Astrocyte (in vitro differentiated cells and primary cell): Measurements from ENCODE around the gene HES1. TPM values are rescaled to one million over a fixed set of nuclear protein-coding genes. Genes with fewer than 3 reads are reported as not detected.
"Not testable (repeated sequence)": the region's sequence is repeated elsewhere in the genome, so short reads cannot be mapped to it uniquely, and the experiment has no call there.

Experiments
- DNase-seq: peaks from one replicate; pipeline ENCODE4 v3.0.0-alpha.2; 2010; ENCODE audit warnings: low read depth
- FAIRE-seq: peaks from 2 replicates; lab custom pipeline; 2011; peaks lifted over from hg19 to GRCh38; lab: Jason Lieb, UNC
- H2AFZ ChIP-seq: 2 replicates; pipeline ENCODE4 v1.6.0; 2012; ENCODE audit warnings: low read depth, low read length, inconsistent platforms
- H3K27ac ChIP-seq: 2 replicates; pipeline ENCODE4 v1.5.1; 2011; ENCODE audit warnings: low read depth, low read length, inconsistent platforms
- H3K27me3 ChIP-seq: 2 replicates; pipeline ENCODE4 v1.6.0; 2011; ENCODE audit warnings: low read length, inconsistent platforms; ENCODE audit not compliant: insufficient read depth
- H3K36me3 ChIP-seq: 2 replicates; pipeline ENCODE4 v1.5.1; 2011; ENCODE audit warnings: low read length, inconsistent platforms; ENCODE audit not compliant: insufficient read depth
- H3K4me1 ChIP-seq: 2 replicates; pipeline ENCODE4 v1.5.1; 2011; ENCODE audit warnings: low read length, inconsistent platforms; ENCODE audit not compliant: insufficient read depth
- H3K4me2 ChIP-seq: 2 replicates; pipeline ENCODE4 v1.6.0; 2012; ENCODE audit warnings: low read length, inconsistent platforms
- H3K4me3 ChIP-seq: 2 replicates; pipeline ENCODE4 v1.5.1; 2011; ENCODE audit warnings: low read depth, mild to moderate bottlenecking, low read length, inconsistent platforms; ENCODE audit not compliant: insufficient read depth
- H3K79me2 ChIP-seq: 2 replicates; pipeline ENCODE4 v1.6.0; 2012; ENCODE audit warnings: mild to moderate bottlenecking, low read length, inconsistent platforms; ENCODE audit not compliant: insufficient read depth
- H3K9ac ChIP-seq: 2 replicates; pipeline ENCODE4 v1.6.0; 2012; ENCODE audit warnings: mild to moderate bottlenecking, low read length, inconsistent platforms
- H3K9me3 ChIP-seq: 2 replicates; pipeline ENCODE4 v1.5.1; 2012; ENCODE audit warnings: low read depth, mild to moderate bottlenecking, low read length, inconsistent platforms; ENCODE audit not compliant: insufficient read depth
- H4K20me1 ChIP-seq: 2 replicates; pipeline ENCODE4 v1.6.0; 2012; ENCODE audit warnings: low read length, inconsistent platforms; ENCODE audit not compliant: insufficient read depth
- H3K27ac Mint-ChIP-seq: one replicate; pipeline ENCODE4 v1.8.0; 2021; ENCODE audit warnings: mild to moderate bottlenecking, mixed read lengths; ENCODE audit not compliant: unreplicated experiment
- H3K27me3 Mint-ChIP-seq: one replicate; pipeline ENCODE4 v1.8.0; 2021; ENCODE audit warnings: low read depth, mixed read lengths; ENCODE audit not compliant: unreplicated experiment
- H3K36me3 Mint-ChIP-seq: one replicate; pipeline ENCODE4 v1.8.0; 2021; ENCODE audit warnings: low read depth, mixed read lengths; ENCODE audit not compliant: unreplicated experiment
- H3K4me1 Mint-ChIP-seq: one replicate; pipeline ENCODE4 v1.8.0; 2021; ENCODE audit warnings: low read depth, mixed read lengths; ENCODE audit not compliant: unreplicated experiment
- H3K4me3 Mint-ChIP-seq: one replicate; pipeline ENCODE4 v1.8.0; 2021; ENCODE audit warnings: mild to moderate bottlenecking, moderate library complexity, mixed read lengths; ENCODE audit not compliant: unreplicated experiment
- H3K9me3 Mint-ChIP-seq: one replicate; pipeline ENCODE4 v1.8.0; 2021; ENCODE audit warnings: mild to moderate bottlenecking, mixed read lengths; ENCODE audit not compliant: unreplicated experiment
- CTCF ChIP-seq: IDR thresholded peaks from 2 replicates; pipeline ENCODE4 v1.5.1; 2011; ENCODE audit warnings: low read depth, mild to moderate bottlenecking, inconsistent platforms, low read length, moderate library complexity; ENCODE audit not compliant: insufficient read depth
- EZH2 ChIP-seq: IDR thresholded peaks from 2 replicates; pipeline ENCODE4 v1.6.1; 2012; ENCODE audit warnings: mild to moderate bottlenecking, low read length, inconsistent platforms; ENCODE audit not compliant: insufficient read depth
- total RNA-seq: library from RNA; stranded (reverse); gene quantifications from 2 replicates; pipeline ENCODE4 v1.2.1, GENCODE V29; 2021

The HES1 gene
- total RNA-seq, 1 donor from 2014 or later, result 46.5 TPM

GRCh38 chr3:194148383-194148782 is 12.4 kb downstream of the HES1 start:
- peak; percentile 58 for DNase-seq
- Mint-ChIP-seq H3K36me3 (no peaks in the 10 kb centered on the region), H3K27ac (no peak overlapping the region), H3K27me3 (peaks cover 82% of the 10 kb centered on the region), H3K4me3 (no peak overlapping the region), H3K4me1 (peaks cover 8% of the 10 kb centered on the region), H3K9me3 (no peaks in the 10 kb centered on the region)
- no peak overlapping the region for H3K4me3 ChIP-seq
- no peaks in the 10 kb centered on the region for H4K20me1 ChIP-seq
- peak overlapping the region; percentile 37 for H2AFZ ChIP-seq
- no peak overlapping the region for H3K27ac ChIP-seq
- no peaks in the 10 kb centered on the region for H3K79me2 ChIP-seq
- TF ChIP-seq EZH2 (no peak), CTCF (no peak)
- no peak overlapping the region for H3K9ac ChIP-seq
- peaks cover 7% of the 10 kb centered on the region for H3K4me1 ChIP-seq
- peak overlapping the region; percentile 62 for H3K4me2 ChIP-seq
- H3K36me3 ChIP-seq, result no peaks in the 10 kb centered on the region
- FAIRE-seq, result no peak
- H3K9me3 ChIP-seq, result no peaks in the 10 kb centered on the region
- H3K27me3 ChIP-seq, result peaks cover 5% of the 10 kb centered on the region

GRCh38 chr3:194150252-194150934 is 14.4 kb downstream of the HES1 start:
- peaks cover 8% of the 10 kb centered on the region for H3K4me1 Mint-ChIP-seq
- H3K36me3 Mint-ChIP-seq, result peaks cover 2% of the 10 kb centered on the region

GRCh38 chr3:194150935-194151302 is 15.0 kb downstream of the HES1 start:
- H3K79me2 ChIP-seq, DNase-seq, FAIRE-seq, H3K4me1 Mint-ChIP-seq, H3K27me3 ChIP-seq, H3K4me3 ChIP-seq, H3K4me1 ChIP-seq, H3K36me3 ChIP-seq, H3K4me3 Mint-ChIP-seq, H3K27ac ChIP-seq, H3K36me3 Mint-ChIP-seq, H3K9me3 Mint-ChIP-seq, H3K4me2 ChIP-seq, H3K9ac ChIP-seq, H2AFZ ChIP-seq, H3K27ac Mint-ChIP-seq, H3K9me3 ChIP-seq, H4K20me1 ChIP-seq: not testable (repeated sequence)
- peaks cover 78% of the 10 kb centered on the region for H3K27me3 Mint-ChIP-seq

More at GRCh38 chr3:194150252-194150934, 14.4 kb downstream of the HES1 start:
- Histone ChIP-seq H4K20me1 (no peaks in the 10 kb centered on the region), H3K27ac (no peak overlapping the region), H3K36me3 (no peaks in the 10 kb centered on the region), H3K79me2 (no peaks in the 10 kb centered on the region), H3K4me2 (no peak overlapping the region), H2AFZ (no peak overlapping the region), H3K27me3 (peaks cover 9% of the 10 kb centered on the region), H3K4me3 (no peak overlapping the region), H3K9ac (no peak overlapping the region), H3K4me1 (peaks cover 7% of the 10 kb centered on the region), H3K9me3 (peaks cover 4% of the 10 kb centered on the region)
- H3K4me3 Mint-ChIP-seq, result no peak overlapping the region
- no peak overlapping the region for H3K27ac Mint-ChIP-seq
- no peak for FAIRE-seq
- no peak for DNase-seq
- peaks cover 9% of the 10 kb centered on the region for H3K9me3 Mint-ChIP-seq
- TF ChIP-seq CTCF (no peak), EZH2 (no peak)
- peaks cover 84% of the 10 kb centered on the region for H3K27me3 Mint-ChIP-seq
